ENCODE measurements around the gene CPE.

CPE gene

DNA sequence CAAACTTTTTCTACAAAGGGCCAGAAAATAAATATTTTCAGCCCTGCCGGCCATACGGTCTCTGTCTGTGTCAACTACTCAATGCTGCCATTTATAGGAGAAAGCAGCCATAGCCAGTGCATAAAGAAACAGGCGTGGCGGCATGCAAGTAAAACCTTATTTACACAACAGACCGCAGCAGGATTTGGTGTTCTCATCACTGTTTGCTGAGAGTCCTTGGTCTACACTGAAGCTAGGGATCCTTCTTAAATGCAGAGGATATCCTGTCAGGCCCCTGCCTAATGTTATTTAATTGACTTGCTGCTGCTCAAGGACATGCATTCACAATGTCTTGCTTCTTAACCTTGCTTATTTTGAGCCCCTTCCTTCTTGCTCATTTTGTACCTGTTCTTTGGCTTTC is 54.7 kb downstream of the CPE start:
- no peak for DNase-seq (ENCODE audit: low read depth, low spot score)
- in situ Hi-C loops (cut with HindIII; ENCODE audit: low sequenced_read_pairs): no loop called here
- H3K4me3 ChIP-seq (ENCODE audit: low read depth, low read length): no peak overlapping the region
- no peak for TF ChIP-seq CTCF (IDR thresholded peaks at IDR 0.05; ENCODE audit: low read depth, low read length)

DNA sequence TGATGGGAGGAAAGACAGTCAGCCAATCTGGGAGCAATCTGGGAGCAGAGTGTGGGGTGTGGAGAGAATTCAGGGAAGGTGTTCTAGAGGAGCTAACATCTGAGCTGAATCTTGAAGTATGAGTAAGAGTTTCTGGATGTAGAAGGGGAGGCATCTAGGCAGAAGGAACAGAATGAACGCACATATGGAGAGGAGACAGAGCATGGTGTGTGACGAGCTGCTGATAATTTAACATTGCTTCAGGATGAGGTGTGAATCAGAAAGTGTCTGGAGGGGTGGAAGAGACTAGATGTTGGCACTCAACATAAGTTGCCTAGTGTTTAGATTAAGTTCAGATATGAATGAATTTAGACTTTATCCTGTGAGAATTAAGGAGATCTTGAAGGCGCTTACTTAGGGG is 58.9 kb downstream of the CPE start:
- no peak overlapping the region for H3K4me3 ChIP-seq (ENCODE audit: low read depth, low read length)
- no peak for DNase-seq (ENCODE audit: low read depth, low spot score)
- TF ChIP-seq CTCF (IDR thresholded peaks at IDR 0.05; ENCODE audit: low read depth, low read length): no peak
- in situ Hi-C loops (cut with HindIII; ENCODE audit: low sequenced_read_pairs): no loop called here

DNA sequence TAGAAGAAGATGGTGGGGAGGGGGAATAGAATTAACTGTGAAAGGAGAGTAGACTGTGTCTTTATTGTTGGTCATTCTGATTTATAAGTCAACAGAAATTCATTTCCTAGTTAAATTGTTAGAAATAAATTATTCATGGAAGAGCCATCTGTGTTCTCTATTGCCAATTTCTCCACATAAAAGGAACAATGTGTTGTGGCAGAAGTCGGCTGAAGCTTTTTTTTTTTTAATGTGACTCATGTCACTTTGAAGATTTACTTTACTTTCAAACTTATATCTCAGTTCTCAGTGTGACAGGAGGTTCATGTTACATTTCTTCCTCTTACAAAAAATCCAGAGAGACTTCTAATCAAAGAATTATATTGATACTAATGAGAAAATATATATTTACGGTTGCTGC is 60.5 kb downstream of the CPE start:
- in situ Hi-C loops (cut with HindIII; ENCODE audit: low sequenced_read_pairs): no loop called here
- no peak for TF ChIP-seq CTCF (IDR thresholded peaks at IDR 0.05; ENCODE audit: low read depth, low read length)
- DNase-seq (ENCODE audit: low read depth, low spot score): no peak

DNA sequence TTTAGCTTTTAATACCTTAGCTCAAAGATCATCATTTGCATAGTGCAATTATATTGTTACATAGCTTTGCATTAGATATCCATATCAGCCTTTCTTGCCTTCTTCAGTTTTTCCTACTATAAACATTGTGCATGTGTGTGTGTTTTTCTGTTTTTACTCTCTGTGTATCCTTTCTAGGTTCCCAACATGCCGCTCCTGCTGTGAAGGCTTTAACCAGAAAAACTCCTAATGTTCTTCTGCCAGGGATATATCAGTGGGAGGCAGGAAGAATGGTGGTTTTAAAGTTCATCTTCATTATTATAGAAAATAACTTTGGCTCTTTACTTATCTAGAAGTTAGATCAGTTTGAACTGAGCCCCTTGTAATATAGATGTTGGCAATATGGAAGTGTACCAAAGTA is 61.2 kb downstream of the CPE start:
- no peak overlapping the region for H3K4me3 ChIP-seq (ENCODE audit: low read depth, low read length)
- in situ Hi-C loops (cut with HindIII; ENCODE audit: low sequenced_read_pairs): no loop called here

More for the DNA sequence above, 60.5 kb downstream of the CPE start:
- H3K4me3 ChIP-seq (ENCODE audit: low read depth, low read length): no peak overlapping the region

GRCh38 chr4:165440415-165441158 is 61.8 kb downstream of the CPE start:
- peak; percentile 93 for DNase-seq (ENCODE audit: low read depth, low spot score)
- in situ Hi-C loops (cut with HindIII; ENCODE audit: low sequenced_read_pairs): no loop called here
- no peak overlapping the region for H3K4me3 ChIP-seq (ENCODE audit: low read depth, low read length)
- no peak for TF ChIP-seq CTCF (IDR thresholded peaks at IDR 0.05; ENCODE audit: low read depth, low read length)

More for the DNA sequence above, 61.2 kb downstream of the CPE start:
- no peak for TF ChIP-seq CTCF (IDR thresholded peaks at IDR 0.05; ENCODE audit: low read depth, low read length)
- DNase-seq (ENCODE audit: low read depth, low spot score): peak; percentile 71

- no peak for TF ChIP-seq CTCF (IDR thresholded peaks at IDR 0.05; ENCODE audit: low read depth, low read length)
- H3K4me3 ChIP-seq (ENCODE audit: low read depth, low read length): no peak overlapping the region
- peak; percentile 70 for DNase-seq (ENCODE audit: low read depth, low spot score)
- in situ Hi-C loops (cut with HindIII; ENCODE audit: low sequenced_read_pairs): no loop called here
Measured at GRCh38 chr4:165443276-165443675, 64.5 kb downstream of the CPE start.

Measured in astrocyte of the spinal cord (primary cell).